Endodermal cell (in vitro differentiated cells): Measurements from ENCODE around the gene ZCCHC14. TPM values are rescaled to one million over a fixed set of nuclear protein-coding genes. Genes with fewer than 3 reads are reported as not detected.

Experiments used
- DNase-seq: peaks from one replicate; pipeline ENCODE4 v3.0.0-alpha.2; 2017
- H3K27ac ChIP-seq: 2 replicates; pipeline ENCODE4 v1.5.1; 2013; ENCODE audit warnings: mild to moderate bottlenecking, low read depth, low read length, moderate library complexity
- H3K27me3 ChIP-seq: 2 replicates; pipeline ENCODE4 v1.6.1; 2013; ENCODE audit warnings: mild to moderate bottlenecking, low read length, moderate library complexity; ENCODE audit not compliant: insufficient read depth, control insufficient read depth, poor library complexity, severe bottlenecking
- H3K36me3 ChIP-seq: 2 replicates; pipeline ENCODE4 v1.7.0; 2013; ENCODE audit warnings: mild to moderate bottlenecking, low read length, moderate library complexity; ENCODE audit not compliant: control insufficient read depth, insufficient read depth
- H3K4me1 ChIP-seq: one replicate; pipeline ENCODE4 v1.7.0; 2013; ENCODE audit warnings: low read length; ENCODE audit not compliant: control insufficient read depth, insufficient read depth
- H3K4me3 ChIP-seq: 2 replicates; pipeline ENCODE4 v1.5.1; 2013; ENCODE audit warnings: mild to moderate bottlenecking, low read length, moderate library complexity
- H3K9ac ChIP-seq: 2 replicates; pipeline ENCODE4 v1.6.1; 2013; ENCODE audit warnings: mild to moderate bottlenecking, low read length, moderate library complexity; ENCODE audit not compliant: poor library complexity, severe bottlenecking; ENCODE audit errors: extremely low read depth
- H3K9me3 ChIP-seq: 2 replicates; pipeline ENCODE4 v1.6.1; 2013; ENCODE audit warnings: mild to moderate bottlenecking, low read length, moderate library complexity; ENCODE audit not compliant: control insufficient read depth
- H3K27ac Mint-ChIP-seq: 2 replicates; pipeline ENCODE4 v1.8.0; 2020; ENCODE audit warnings: mixed read lengths
- H3K27me3 Mint-ChIP-seq: 2 replicates; pipeline ENCODE4 v1.8.0; 2021; ENCODE audit warnings: mild to moderate bottlenecking, mixed read lengths; ENCODE audit not compliant: insufficient read depth
- H3K36me3 Mint-ChIP-seq: 2 replicates; pipeline ENCODE4 v1.8.0; 2020; ENCODE audit warnings: low read depth, mixed read lengths
- H3K4me1 Mint-ChIP-seq: 2 replicates; pipeline ENCODE4 v1.8.0; 2020; ENCODE audit warnings: mixed read lengths
- H3K4me3 Mint-ChIP-seq: 2 replicates; pipeline ENCODE4 v1.8.0; 2020; ENCODE audit warnings: mild to moderate bottlenecking, moderate library complexity, mixed read lengths
- H3K9me3 Mint-ChIP-seq: 2 replicates; pipeline ENCODE4 v1.8.0; 2020; ENCODE audit warnings: mild to moderate bottlenecking, mixed read lengths
- WGBS, 2 experiments: methylation state at CpG; one replicate each; pipeline versions ENCODE4 v1.1.5 to v1.1.7; 2013; ENCODE audit warnings: missing lambda C conversion rate in 2 of 2, mixed read lengths in 1 of 2; ENCODE audit not compliant: insufficient coverage in 1 of 2, insufficient read length in 1 of 2; 5-methylcytosine and 5-hydroxymethylcytosine counted together
- total RNA-seq, 2 donors: library from RNA; stranded (reverse); fragmentation: NEBNext Ultra II Directional in 1 of 2; extraction: Animal tissue kit (Norgen Biotek cat#: 25700) in 1 of 2; gene quantifications; 2 replicates in 1 of 2; 3 replicates in 1 of 2; pipeline ENCODE4 v1.2.1, GENCODE V29; 2021
- TF ChIP-seq, protein P1 (sequence below): fragments of 200-600 bp; sonication (generic); conservative IDR thresholded peaks from 2 replicates; pipeline ENCODE4 v1.5.0; 2021; ENCODE audit warnings: antibody characterized with exemption, mild to moderate bottlenecking

ZCCHC14 gene
- total RNA-seq, 2 donors from 2014 or later, result 27.3 to 33.7 TPM

DNA sequence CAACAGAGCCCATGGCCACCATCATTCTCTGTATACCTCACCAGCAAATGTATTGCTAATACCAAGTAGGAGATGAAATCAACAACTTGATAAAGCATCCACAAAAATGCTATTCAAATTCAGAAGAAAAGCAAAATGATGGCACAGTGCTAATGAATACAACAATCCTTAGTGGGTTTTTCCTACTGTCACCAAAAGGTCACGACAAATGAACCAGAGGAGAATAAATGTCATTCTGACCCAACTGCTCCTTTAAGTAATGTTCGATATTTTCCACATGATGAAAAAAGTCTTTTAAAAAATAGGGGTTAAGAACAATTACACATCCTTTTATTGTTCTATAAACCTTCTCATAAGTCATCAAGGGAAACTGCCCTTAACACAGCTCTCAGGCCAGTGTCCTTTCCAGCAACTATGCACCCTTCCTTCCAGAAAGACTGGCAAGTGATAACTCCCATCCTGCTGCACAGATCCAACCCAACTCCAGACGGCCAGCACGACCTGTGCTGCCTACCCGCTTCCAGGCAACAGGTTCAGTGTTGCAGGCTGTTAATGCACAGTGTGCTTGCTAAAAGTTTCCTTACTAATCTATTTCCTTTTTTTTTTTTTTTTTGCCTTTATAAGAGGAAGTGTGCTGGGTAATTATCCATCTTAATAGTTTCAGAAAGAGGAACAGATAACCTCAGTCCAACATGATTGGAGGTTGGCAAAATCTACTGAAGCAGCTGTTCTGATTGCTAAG lies 124.6 kb downstream of the ZCCHC14 start:
- TF ChIP-seq, protein P1, sequence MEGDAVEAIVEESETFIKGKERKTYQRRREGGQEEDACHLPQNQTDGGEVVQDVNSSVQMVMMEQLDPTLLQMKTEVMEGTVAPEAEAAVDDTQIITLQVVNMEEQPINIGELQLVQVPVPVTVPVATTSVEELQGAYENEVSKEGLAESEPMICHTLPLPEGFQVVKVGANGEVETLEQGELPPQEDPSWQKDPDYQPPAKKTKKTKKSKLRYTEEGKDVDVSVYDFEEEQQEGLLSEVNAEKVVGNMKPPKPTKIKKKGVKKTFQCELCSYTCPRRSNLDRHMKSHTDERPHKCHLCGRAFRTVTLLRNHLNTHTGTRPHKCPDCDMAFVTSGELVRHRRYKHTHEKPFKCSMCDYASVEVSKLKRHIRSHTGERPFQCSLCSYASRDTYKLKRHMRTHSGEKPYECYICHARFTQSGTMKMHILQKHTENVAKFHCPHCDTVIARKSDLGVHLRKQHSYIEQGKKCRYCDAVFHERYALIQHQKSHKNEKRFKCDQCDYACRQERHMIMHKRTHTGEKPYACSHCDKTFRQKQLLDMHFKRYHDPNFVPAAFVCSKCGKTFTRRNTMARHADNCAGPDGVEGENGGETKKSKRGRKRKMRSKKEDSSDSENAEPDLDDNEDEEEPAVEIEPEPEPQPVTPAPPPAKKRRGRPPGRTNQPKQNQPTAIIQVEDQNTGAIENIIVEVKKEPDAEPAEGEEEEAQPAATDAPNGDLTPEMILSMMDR, result no peak
- peaks cover 5% of the 10 kb centered on the region for H3K36me3 Mint-ChIP-seq
- no peak overlapping the region for H3K4me3 ChIP-seq
- WGBS, 2 experiments, result 92 to 100% methylated on average over 2 to 5 of the region's 5 CpGs
- H3K27ac ChIP-seq, result no peak overlapping the region
- H3K4me3 Mint-ChIP-seq, result no peak overlapping the region
- DNase-seq, result no peak
- no peak overlapping the region for H3K9ac ChIP-seq
- H3K27ac Mint-ChIP-seq, result no peak overlapping the region
- H3K27me3 Mint-ChIP-seq, result no peaks in the 10 kb centered on the region
- H3K4me1 Mint-ChIP-seq, result no peaks in the 10 kb centered on the region
- H3K4me1 ChIP-seq, result no peaks in the 10 kb centered on the region
- H3K9me3 Mint-ChIP-seq, result no peaks in the 10 kb centered on the region
- no peaks in the 10 kb centered on the region for H3K9me3 ChIP-seq
- H3K27me3 ChIP-seq, result no peaks in the 10 kb centered on the region
- H3K36me3 ChIP-seq, result peaks cover 17% of the 10 kb centered on the region

DNA sequence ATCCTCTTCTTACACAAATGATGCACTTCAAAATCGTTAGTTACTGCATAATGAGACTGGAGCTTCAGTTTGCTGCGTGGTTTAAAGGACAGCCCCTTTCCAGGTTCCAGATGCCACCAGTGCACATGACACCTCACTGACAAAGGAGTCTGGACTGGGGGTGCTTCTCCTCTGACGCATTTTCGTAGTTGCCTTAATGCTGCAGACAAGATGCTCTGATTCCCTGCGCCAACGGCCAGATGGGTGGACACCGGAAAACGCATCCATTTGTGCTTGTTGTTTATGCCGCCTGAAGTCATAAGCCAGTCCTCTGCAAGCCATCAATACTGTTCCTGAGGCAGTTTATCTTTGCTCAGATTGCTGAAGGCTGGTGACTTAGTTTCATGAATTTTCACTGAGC lies 125.3 kb downstream of the ZCCHC14 start:
- WGBS, 2 experiments, result 90 to 100% methylated on average over 7 to 9 of the region's 9 CpGs
- Mint-ChIP-seq H3K27ac (no peak overlapping the region), H3K27me3 (no peaks in the 10 kb centered on the region), H3K4me1 (no peaks in the 10 kb centered on the region), H3K4me3 (no peak overlapping the region), H3K9me3 (no peaks in the 10 kb centered on the region), H3K36me3 (peaks cover 5% of the 10 kb centered on the region)
- no peaks in the 10 kb centered on the region for H3K9me3 ChIP-seq
- H3K27ac ChIP-seq, result no peak overlapping the region
- H3K27me3 ChIP-seq, result no peaks in the 10 kb centered on the region
- peaks cover 18% of the 10 kb centered on the region for H3K36me3 ChIP-seq
- DNase-seq, result no peak
- H3K4me3 ChIP-seq, result no peak overlapping the region
- H3K9ac ChIP-seq, result no peak overlapping the region
- no peaks in the 10 kb centered on the region for H3K4me1 ChIP-seq
- TF ChIP-seq, protein P1, result no peak

DNA sequence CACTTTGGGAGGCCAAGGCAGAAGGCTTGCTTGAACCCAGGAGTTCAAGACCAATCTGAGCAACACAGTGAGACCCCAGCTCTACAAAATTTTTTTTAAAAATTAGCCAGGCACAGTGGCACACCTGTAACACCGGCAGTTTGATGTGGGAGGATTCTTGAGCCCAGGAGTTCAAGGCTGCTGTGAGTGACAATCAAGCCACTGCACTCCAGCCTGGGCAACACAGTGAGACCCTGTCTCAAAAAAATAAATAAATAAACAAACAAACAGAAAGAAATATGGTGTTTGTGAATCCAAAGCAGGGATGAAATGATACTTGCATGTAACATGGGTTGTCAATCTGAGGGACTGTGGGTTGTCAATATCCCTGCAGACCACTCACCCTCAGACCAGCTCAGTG lies 125.9 kb downstream of the ZCCHC14 start:
- Mint-ChIP-seq H3K9me3 (no peaks in the 10 kb centered on the region), H3K36me3 (peaks cover 5% of the 10 kb centered on the region)
- H3K27ac ChIP-seq, result no peak overlapping the region

More for the DNA sequence above, 125.9 kb downstream of the ZCCHC14 start:
- Histone ChIP-seq H3K4me3 (no peak overlapping the region), H3K4me1 (no peaks in the 10 kb centered on the region), H3K9me3 (no peaks in the 10 kb centered on the region), H3K36me3 (peaks cover 22% of the 10 kb centered on the region), H3K9ac (no peak overlapping the region), H3K27me3 (no peaks in the 10 kb centered on the region)
- H3K4me3 Mint-ChIP-seq, result no peak overlapping the region
- DNase-seq, result no peak
- no peaks in the 10 kb centered on the region for H3K27me3 Mint-ChIP-seq
- WGBS, 2 experiments, result 88% methylated on average over 1 of the region's 1 CpG; no CpG with 5 or more reads in 1 of the 2 experiments
- TF ChIP-seq, protein P1, result no peak
- H3K4me1 Mint-ChIP-seq, result no peaks in the 10 kb centered on the region
- no peak overlapping the region for H3K27ac Mint-ChIP-seq
